Measurements from ENCODE around the gene WAS.

WAS gene

GRCh38 chrX:48713847-48714246 is 30.2 kb downstream of the WAS start:
- no peak for DNase-seq

- no peak for DNase-seq
Observed at GRCh38 chrX:48714573-48714972, 31.0 kb downstream of the WAS start.

- peak; percentile 62 for DNase-seq
Observed at GRCh38 chrX:48715072-48715471, 31.5 kb downstream of the WAS start.

GRCh38 chrX:48715876-48716502 is 32.4 kb downstream of the WAS start:
- no peak for DNase-seq

GRCh38 chrX:48719958-48720357 is 36.4 kb downstream of the WAS start:
- DNase-seq: no peak

- DNase-seq: no peak
Observed at GRCh38 chrX:48720577-48721250, 37.1 kb downstream of the WAS start.

- DNase-seq: no peak
Observed at GRCh38 chrX:48721916-48722315, 38.3 kb downstream of the WAS start.

- DNase-seq: no peak
Observed at GRCh38 chrX:48726596-48726995, 43.0 kb downstream of the WAS start.

GRCh38 chrX:48728653-48729052 is 45.1 kb downstream of the WAS start:
- no peak for DNase-seq

- no peak for DNase-seq
Observed at GRCh38 chrX:48736303-48736702, 52.7 kb downstream of the WAS start.

- no peak for DNase-seq
Observed at GRCh38 chrX:48736878-48737212, 53.2 kb downstream of the WAS start.

GRCh38 chrX:48737213-48737938 is 53.8 kb downstream of the WAS start:
- peak; percentile 98 for DNase-seq

- DNase-seq: no peak
Observed at GRCh38 chrX:48737940-48738339, 54.3 kb downstream of the WAS start.
